Right renal pelvis (tissue), 4 donors: Measurements from ENCODE around the gene RNF135. TPM values are rescaled to one million over a fixed set of nuclear protein-coding genes. Genes with fewer than 3 reads are reported as not detected.

Source experiments
- polyA plus RNA-seq, 4 donors: library from polyadenylated mRNA; unstranded; fragments of 120-200 nt; gene quantifications; one replicate each; pipeline ENCODE4 v1.2.1, GENCODE V29; 2013; ENCODE audit not compliant: insufficient read length in 4 of 4

RNF135 gene
- polyA plus RNA-seq, 4 donors: 18.7 to 20.7 (median 19.4) TPM

Other genes starting within 250 kb of the RNF135 start
- 10 to 100 TPM; 12.9 to 19.6 (median 14.1) TPM for gene CRLF3, start 146.3 kb upstream of the RNF135 start, polyA plus RNA-seq
- gene ATAD5, start 139.1 kb upstream of the RNF135 start, polyA plus RNA-seq: 1 to 10 TPM; 5.4 to 7.5 (median 7.0) TPM
- 10 to 100 TPM; 20.9 to 26.2 (median 25.4) TPM for gene TEFM, start 64.8 kb upstream of the RNF135 start, polyA plus RNA-seq
- gene ADAP2, start 49.1 kb upstream of the RNF135 start, polyA plus RNA-seq: 1 to 10 TPM; 2.5 to 4.2 (median 3.4) TPM
- 10 to 100 TPM; 36.6 to 42.1 (median 39.1) TPM for gene NF1, start 123.9 kb downstream of the RNF135 start, polyA plus RNA-seq